HG03095 (cell line): Measurements from ENCODE around the gene STYXL2.

Source experiments
- ATAC-seq: cut with Tn5 transposase; IDR thresholded peaks from one replicate; pipeline ENCODE4 v1.9.1; 2021; ENCODE audit warnings: moderate library complexity; ENCODE audit not compliant: unreplicated experiment

The STYXL2 gene

GRCh38 chr1:167107456-167107855, 13.6 kb downstream of the STYXL2 start:
- no peak for ATAC-seq

DNA sequence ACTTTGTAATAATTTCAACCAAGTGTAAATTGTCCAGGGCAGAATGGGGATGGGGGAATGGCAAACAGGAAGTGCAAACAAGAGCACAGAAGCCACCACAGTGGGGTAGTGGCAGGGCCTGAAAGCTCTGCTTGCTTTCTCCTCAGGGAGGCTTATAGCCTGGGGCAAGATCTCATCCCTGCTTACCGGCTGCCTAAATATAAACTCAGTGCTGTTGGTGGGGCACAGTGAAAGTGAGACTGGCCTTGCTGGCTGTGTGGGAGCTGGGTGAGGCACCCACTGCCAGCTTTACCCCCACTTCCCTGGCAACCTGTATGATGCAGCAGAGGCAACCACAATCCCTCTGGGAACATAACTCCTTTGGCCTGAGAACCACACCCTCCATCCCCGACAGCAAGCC, 15.2 kb downstream of the STYXL2 start:
- no peak for ATAC-seq

- no peak for ATAC-seq
Measured at GRCh38 chr1:167110586-167110985, 16.7 kb downstream of the STYXL2 start.

GRCh38 chr1:167111868-167112709, 18.2 kb downstream of the STYXL2 start:
- no peak for ATAC-seq

GRCh38 chr1:167114725-167115124, 20.9 kb downstream of the STYXL2 start:
- no peak for ATAC-seq

DNA sequence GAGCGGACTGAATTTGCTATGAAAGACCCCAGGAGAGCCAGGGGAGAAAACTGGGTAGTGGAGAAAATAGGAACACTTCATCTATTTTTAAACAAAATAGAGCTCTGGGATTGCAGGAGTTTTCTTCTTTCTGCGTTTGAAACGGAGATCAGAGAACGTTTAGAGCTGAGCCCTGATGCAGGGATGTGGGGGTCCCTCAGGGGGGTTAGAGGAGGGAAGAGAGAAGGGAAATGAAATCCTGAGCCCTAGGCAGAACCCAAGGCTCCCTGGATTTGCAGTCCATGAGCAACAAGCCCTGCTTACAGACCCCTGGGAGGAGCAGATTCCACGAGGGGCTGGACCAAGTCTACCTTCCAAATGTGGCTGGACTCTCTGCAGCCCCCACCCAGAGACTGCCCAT, 21.8 kb downstream of the STYXL2 start:
- ATAC-seq, result no peak

DNA sequence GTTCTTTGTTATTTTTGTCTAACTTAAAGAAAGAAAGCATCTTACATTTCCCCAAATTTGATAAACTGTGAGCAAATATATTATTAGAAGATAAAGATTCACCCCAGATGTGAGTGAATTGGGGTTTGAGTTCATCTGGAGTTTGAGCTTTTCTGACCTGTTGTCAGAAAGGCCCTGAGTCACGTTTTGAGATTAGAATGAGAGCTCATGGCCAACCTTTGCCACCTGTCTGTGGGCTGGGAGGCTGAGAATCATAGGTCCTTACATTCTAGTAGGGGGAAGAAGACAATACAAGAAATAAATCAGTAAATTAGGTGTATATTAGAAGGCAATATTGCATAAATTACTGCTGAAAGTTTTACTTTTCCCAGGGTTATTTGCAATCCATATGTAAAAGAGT, 22.3 kb downstream of the STYXL2 start:
- ATAC-seq, result no peak

DNA sequence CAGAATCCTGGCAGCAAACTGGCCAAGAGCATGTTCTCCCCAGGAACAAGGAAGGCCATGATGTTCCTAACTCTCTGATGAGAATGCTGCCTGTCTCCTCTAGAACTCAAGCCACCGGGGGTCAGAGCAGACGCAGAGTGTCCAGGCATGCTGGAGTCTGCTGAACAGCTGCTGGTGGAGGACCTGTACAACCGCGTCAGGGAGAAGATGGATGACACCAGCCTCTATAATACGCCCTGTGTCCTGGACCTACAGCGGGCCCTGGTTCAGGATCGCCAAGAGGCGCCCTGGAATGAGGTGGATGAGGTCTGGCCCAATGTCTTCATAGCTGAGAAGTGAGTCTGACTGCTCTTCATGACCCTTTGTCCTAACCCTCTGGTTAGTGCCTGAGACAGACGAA, 23.4 kb downstream of the STYXL2 start:
- ATAC-seq, result no peak

- no peak for ATAC-seq
Measured at GRCh38 chr1:167118188-167118587, 24.3 kb downstream of the STYXL2 start.

DNA sequence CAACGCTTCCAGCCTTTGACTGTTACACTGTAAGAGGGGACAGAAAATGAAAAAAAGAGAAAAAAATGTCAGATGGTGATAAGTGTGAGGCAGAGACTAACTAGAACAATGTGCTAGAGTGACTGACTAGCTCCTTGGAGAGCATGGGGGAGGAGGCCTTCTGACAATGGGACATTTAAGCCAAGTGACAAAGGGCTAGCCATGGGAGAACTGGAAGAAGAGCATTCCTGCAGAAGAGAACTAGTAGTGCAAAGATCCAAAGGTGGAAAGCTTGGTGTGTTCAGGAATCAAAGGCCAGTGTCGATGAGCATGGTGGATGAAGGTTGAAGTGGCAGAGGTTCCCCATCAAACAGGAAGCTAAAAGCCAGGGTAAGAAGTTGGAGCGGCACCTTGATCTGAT, 25.8 kb downstream of the STYXL2 start:
- no peak for ATAC-seq

GRCh38 chr1:167120899-167121298, 27.0 kb downstream of the STYXL2 start:
- ATAC-seq, result no peak

DNA sequence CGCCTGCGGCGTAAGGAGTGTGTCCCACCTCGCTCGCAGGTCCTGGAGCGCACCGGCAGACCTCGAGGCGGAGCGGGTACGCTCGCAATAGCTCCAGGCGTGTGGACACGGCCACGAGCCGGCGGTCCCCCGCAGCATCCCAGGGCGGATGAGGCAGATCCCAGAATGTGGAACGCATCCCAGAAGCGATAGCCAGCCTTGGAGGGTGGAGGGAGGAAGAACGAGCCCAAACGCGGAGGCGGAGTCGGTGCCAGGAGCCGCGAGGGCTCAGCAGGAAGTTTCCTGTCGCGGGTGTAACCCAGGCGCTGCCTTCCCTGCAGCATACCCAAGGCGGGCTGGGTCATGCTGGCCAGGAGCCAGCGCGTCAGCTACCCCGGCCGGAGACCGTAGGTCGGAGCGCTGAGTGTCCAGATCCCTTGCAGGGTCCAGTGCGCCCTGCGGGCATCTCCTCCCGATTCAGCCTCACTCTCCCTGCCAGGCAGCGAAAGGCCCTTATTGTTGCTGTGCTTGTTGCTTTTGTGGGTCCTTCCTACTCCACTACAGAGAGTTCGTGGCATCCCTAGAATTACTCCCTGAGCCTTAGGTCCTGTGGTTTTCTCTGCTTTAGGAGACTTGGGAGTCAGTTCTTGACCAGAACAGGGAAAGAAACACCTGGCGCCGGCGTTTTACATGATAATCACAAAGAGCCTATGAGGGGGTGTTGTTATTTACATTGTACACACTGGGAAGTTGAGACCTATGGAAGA, 27.7 kb downstream of the STYXL2 start:
- no peak for ATAC-seq

GRCh38 chr1:167122121-167122480, 28.2 kb downstream of the STYXL2 start:
- no peak for ATAC-seq

DNA sequence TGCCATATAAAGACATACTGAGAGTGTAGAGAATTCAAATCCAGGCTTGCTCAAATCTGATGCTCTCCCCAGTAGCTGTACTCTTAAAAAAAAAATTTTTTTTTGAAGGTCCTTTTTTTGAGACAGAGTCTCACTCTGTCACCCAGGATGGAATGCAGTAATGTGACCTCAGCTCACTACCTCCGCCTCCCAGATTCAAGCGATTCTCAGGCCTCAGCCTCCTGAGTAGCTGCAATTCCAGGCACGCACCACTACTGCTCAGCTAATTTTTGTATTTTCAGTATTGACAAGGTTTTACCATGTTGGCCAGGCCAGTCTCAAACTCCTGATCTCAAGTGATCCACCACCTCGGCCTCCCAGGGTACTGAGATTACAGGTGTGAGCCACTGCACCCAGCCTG, 28.7 kb downstream of the STYXL2 start:
- ATAC-seq, result no peak

DNA sequence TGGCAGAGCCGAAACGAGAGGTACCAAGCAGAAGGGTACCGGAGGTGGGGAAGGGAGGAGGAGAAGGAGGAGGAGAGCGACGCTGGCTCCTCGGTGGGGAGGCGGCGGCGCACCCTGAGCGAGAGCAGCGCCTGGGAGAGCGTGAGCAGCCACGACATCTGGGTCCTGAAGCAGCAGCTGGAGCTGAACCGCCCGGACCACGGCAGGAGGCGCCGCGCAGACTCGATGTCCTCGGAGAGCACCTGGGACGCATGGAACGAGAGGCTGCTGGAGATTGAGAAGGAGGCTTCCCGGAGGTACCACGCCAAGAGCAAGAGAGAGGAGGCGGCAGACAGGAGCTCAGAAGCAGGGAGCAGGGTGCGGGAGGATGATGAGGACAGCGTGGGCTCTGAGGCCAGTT, 32.4 kb downstream of the STYXL2 start:
- ATAC-seq, result no peak

- no peak for ATAC-seq
Measured at GRCh38 chr1:167126811-167127210, 32.9 kb downstream of the STYXL2 start.

GRCh38 chr1:167127236-167127635, 33.4 kb downstream of the STYXL2 start:
- no peak for ATAC-seq

GRCh38 chr1:167127661-167128060, 33.8 kb downstream of the STYXL2 start:
- no peak for ATAC-seq

DNA sequence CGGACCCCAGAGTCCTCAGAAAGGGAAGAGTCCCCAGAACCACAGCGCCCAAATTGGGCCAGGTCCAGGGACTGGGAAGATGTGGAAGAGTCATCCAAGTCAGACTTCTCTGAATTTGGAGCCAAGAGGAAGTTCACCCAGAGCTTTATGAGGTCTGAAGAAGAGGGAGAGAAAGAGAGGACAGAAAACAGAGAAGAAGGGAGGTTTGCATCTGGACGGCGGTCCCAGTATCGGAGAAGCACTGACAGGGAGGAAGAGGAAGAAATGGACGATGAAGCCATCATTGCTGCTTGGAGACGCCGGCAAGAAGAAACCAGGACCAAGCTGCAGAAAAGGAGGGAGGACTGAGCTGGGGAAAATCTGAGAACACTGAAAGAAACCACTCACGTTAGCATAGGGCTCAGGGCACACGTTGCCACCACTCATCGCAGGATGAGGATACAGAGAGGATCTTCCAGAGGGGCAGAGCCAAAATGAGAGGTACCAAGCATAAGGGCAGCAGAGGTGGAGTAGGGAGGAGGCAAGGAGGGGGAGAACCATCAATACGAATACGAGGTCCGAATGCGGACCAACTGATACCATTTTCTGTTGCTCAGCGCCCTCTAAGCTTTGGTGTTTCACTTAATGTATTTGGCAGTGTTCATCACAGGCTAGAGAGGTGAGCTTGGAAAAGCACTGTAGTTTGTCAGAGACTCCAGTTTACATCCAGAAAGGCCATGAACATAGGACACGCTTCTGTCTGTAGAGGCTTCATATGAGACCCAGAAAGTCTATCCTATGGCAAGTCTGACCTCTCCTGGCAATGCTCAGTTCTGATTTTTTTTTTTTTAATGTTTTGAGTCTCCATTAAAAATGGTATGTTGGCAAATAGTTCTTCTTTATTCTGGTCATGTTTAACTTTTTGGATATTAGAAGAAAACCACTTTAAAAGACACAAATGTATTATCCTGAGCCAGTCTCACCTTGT, 34.7 kb downstream of the STYXL2 start:
- no peak for ATAC-seq

DNA sequence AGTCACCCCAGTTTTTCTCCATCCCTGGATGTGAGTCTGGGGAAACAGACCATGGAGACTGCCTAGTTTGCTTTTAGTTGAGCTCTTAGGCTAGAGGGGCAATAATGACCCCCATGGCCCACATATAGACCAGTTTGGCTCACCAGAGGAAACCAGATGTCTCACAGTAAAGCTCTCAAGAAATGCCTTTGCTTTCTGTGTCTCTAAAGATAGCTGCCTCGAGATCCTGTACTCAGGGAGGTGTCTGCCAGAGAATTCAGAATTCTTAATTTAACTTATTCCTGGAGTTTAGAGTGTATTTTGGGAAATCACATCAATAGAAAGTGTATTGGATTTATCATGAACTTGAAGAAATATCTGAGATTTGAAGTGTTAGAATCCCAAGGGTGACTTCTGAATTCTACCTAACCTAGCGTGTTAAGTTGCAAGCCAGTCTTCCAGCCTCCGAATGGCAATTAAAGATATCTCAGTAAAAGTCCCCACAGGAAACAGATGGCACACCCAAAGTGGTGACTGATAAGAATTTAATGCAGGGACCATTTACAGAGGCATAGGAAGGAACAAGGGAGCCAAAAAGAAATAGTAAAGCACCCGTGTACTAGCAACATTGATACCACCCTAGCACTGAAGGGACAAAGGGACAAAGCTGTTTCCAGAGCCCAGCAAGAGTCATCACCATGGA, 37.1 kb downstream of the STYXL2 start:
- no peak for ATAC-seq
